Activated CD4-positive, alpha-beta T cell treated with anti-CD3 and anti-CD28 coated beads, Interleukin-2, amount 50 U/mL, for 48 hours (primary cell): ENCODE data around the gene CTR9.

Experiments
- DNase-seq, 2 experiments: peaks; one replicate each; pipeline ENCODE4 v3.0.0-alpha.2; 2020

The CTR9 gene

DNA sequence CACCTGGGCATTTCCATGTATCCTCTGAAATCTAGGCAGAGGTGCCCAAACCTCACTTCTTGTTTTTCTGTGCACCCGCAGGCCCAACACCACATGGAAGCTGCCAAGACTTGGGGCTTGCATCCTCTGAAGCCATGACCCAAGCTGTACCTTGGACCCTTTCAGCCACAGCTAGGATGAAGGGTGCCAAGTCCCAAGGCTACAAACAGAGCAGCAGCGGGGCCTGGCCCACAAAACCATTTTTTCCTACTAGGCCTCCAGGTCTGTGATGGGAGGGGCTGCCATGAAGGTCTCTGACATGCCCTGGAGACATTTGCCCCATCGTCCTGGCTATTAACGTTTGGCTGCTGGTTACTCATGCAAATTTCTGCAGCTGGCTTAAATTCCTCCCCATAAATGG, 78.1 kb downstream of the CTR9 start:
- DNase-seq = no peak
